Muscle layer of colon (tissue), 2 donors: ENCODE results near the gene ANKRD65.

Experiments used
- H3K27ac ChIP-seq: one replicate; pipeline ENCODE4 v1.7.0; 2013; ENCODE audit warnings: low read depth, mild to moderate bottlenecking, low read length, moderate library complexity
- H3K27me3 ChIP-seq, 2 donors: one replicate each; pipeline ENCODE4 v1.7.0; 2013; ENCODE audit warnings: low read length in 2 of 2, mild to moderate bottlenecking in 2 of 2; ENCODE audit not compliant: insufficient read depth in 2 of 2, control insufficient read depth in 1 of 2
- H3K36me3 ChIP-seq: one replicate; pipeline ENCODE4 v1.7.0; 2013; ENCODE audit warnings: mild to moderate bottlenecking, low read length; ENCODE audit not compliant: insufficient read depth
- H3K4me1 ChIP-seq: one replicate; pipeline ENCODE4 v1.7.0; 2013; ENCODE audit warnings: mild to moderate bottlenecking, low read length; ENCODE audit not compliant: insufficient read depth
- H3K4me3 ChIP-seq, 2 donors: one replicate each; pipeline ENCODE4 v1.7.0; 2013; ENCODE audit warnings: low read length in 2 of 2, low read depth in 1 of 2, mild to moderate bottlenecking in 1 of 2, moderate library complexity in 1 of 2
- H3K9ac ChIP-seq: one replicate; pipeline ENCODE4 v1.7.0; 2013; ENCODE audit warnings: low read length
- H3K9me3 ChIP-seq: one replicate; pipeline ENCODE4 v1.7.0; 2013; ENCODE audit warnings: mild to moderate bottlenecking, low read length
- donor health status: abdominal sarcoma.
- donor health status: Adenocarcinoma of cecum.

The ANKRD65 gene

DNA sequence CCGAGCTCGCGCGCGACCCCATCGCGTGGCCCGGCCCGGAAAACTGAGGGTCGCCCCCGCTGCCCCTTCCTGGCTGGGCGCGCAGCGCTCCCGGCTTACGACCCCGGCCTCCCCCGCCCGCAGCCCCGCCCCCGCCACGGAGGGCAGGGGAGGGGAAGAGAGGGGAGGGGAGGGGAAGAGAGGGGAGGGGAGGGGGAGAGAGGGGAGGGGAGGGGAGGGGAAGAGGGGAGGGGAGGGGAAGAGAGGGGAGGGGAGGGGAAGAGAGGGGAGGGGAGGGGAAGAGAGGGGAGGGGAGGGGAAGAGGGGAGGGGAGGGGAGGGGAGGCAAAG lies 6.7 kb upstream of the ANKRD65 start:
- peaks cover 30% of the 10 kb centered on the region for H3K4me1 ChIP-seq
- H3K9ac ChIP-seq = no peak overlapping the region
- H3K36me3 ChIP-seq = no peaks in the 10 kb centered on the region
- H3K9me3 ChIP-seq = no peaks in the 10 kb centered on the region
- H3K27me3 ChIP-seq = no peaks in the 10 kb centered on the region
- H3K27ac ChIP-seq = no peak overlapping the region
- H3K4me3 ChIP-seq = peak overlapping the region in 1 of 2 donors; percentile 27

DNA sequence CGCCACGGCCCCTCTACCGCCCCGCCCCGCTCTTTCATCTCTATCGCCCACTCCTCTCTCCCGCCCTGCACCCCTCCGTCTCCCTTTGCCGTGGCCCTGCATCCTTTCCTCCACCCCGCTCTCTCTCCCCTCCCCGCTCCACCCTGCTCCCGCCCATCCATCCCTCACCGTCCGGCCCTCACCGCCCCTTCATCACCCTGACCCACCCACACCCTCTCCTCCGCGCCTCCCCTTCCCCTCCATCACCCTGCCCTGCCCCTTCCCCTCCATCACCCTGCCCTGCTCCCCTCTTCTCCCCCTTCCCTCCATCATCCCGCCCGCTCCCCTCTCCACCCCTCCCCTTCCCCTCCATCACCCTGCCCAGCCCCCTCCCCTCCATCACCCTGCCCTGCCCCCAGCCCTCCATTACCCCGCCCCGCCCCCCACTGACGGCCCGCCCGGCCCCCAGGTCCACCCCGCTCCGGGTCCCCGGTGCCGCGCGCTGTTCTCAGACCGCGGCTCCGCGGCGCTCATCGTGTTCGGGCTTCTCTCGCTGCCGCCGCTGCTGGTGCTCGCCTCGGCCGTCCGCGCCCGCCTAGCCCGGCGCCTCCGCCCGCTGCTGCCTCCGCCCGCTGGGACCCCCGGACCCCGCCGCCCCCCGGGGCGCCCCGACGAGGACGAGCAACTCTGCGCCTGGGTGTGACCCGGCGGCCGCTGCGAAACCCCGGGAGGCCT lies 6.2 kb upstream of the ANKRD65 start:
- no peaks in the 10 kb centered on the region for H3K27me3 ChIP-seq
- H3K36me3 ChIP-seq = no peaks in the 10 kb centered on the region
- H3K4me3 ChIP-seq = peak overlapping the region in 1 of 2 donors; percentile 27
- H3K9ac ChIP-seq = no peak overlapping the region
- peaks cover 25% of the 10 kb centered on the region for H3K4me1 ChIP-seq
- H3K27ac ChIP-seq = no peak overlapping the region
- no peaks in the 10 kb centered on the region for H3K9me3 ChIP-seq

DNA sequence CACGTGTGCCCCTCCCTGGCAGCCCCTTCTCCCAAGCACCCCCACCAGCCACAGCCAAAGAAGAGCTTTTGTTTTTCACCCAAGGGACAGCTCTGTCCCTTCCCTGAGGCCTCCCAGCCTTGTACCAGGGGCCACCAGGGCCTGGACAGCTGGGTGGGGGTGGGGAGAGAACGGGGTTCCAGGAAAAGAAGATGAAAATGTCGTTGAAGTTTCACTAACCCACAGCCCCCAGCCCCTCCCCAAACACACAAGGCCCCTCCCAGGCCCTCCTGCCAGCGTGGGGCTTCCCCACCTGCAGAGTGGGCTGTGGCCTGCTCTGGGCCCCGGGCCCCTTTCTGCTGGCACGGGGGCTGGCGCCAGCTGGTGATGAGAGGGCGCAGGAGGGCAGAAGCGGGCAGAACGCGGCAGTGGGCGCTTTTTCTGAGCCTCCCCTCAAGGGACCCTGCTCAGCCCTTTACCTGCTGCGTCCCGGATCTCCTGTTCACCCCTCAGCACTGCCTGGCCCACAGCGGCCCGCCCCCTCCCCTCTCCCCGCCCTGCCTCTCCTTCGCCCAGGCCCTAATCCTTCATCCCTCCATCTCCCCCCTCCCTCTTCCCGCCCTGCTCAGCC lies 5.5 kb upstream of the ANKRD65 start:
- Histone ChIP-seq H3K36me3 (no peaks in the 10 kb centered on the region), H3K4me1 (peaks cover 20% of the 10 kb centered on the region), H3K4me3 (no peak overlapping the region), H3K9ac (no peak overlapping the region), H3K27me3 (no peaks in the 10 kb centered on the region), H3K9me3 (no peaks in the 10 kb centered on the region), H3K27ac (no peak overlapping the region)

DNA sequence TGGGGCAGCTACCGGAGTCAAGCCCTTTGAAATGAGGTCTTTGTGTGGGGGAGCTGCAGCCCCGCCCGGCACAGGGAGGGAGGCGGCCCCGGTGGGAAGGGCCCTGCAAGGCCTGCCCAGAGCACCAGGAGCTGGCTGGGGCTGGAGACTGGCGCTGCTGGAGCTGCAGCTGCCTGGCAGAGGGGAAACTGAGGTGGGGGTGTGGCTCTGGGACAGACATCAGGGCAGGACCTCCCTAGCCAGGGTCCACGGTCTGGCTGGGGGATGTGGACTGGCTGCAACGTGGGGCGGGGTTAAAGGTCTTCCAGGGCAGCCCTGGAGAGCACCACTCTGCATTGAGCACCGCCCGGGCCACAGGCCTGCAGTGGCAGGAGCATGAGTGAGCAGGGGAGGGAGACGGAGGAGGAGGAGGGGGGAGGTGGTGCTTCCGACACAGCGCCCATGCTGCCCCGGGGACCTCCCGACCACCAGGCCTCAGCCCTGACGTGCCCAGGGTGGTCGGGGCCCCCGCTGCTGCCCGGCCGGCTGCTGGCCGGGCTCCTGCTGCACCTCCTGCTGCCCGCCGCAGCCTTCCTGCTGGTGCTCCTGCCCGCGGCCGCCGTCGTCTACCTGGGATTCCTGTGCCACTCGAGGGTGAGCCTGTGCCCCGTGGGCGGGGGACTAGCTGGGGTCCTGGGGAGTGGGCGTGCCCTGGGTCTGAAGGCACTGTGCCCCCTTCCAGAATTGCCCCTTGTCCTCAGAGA lies 4.8 kb upstream of the ANKRD65 start:
- Histone ChIP-seq H3K27ac (no peak overlapping the region), H3K27me3 (no peaks in the 10 kb centered on the region), H3K9ac (no peak overlapping the region), H3K4me1 (peaks cover 20% of the 10 kb centered on the region), H3K36me3 (no peaks in the 10 kb centered on the region), H3K9me3 (no peaks in the 10 kb centered on the region), H3K4me3 (no peak overlapping the region)

DNA sequence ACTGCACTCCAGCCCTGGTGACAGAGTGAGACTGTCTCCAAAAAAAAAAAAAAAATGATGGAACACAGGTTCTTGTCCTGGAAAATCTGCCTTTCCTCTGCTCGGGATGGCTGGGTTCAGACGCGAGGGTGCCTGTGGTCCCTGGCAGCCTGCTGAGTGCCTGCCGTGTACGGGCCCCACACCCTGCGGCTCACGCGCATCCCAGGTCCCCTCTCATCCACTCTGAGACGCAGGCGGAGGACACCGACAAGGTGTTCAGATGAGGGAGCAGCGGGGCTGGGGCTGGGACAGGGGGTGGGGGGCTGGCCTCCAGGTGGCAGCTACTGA lies 4.3 kb upstream of the ANKRD65 start:
- H3K4me1 ChIP-seq = peaks cover 19% of the 10 kb centered on the region
- no peak overlapping the region for H3K27ac ChIP-seq
- H3K4me3 ChIP-seq = no peak overlapping the region

DNA sequence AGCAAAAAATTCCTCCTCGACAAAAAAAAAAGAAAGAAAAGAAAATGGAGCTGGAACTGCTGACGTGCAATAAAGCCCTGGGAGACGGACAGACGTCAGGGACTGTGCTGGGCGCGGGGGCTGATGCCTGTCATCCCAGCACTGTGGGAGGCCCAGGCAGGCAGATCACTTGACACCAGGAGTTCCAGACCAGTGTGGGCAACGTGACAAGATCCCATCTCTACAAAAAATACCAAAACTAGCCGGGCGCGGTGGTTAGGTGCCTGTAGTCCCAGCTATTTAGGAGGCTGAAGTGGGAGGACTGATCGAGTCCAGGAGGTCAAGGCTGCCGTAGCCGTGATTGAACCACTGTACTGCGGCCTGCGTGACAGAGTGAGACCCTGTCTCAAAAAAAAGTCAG lies 3.6 kb upstream of the ANKRD65 start:
- Histone ChIP-seq H3K27ac (no peak overlapping the region), H3K9me3 (no peaks in the 10 kb centered on the region), H3K27me3 (peaks cover 0 to 4% of the 10 kb centered on the region in 2 donors), H3K36me3 (no peaks in the 10 kb centered on the region), H3K4me3 (no peak overlapping the region), H3K4me1 (peaks cover 12% of the 10 kb centered on the region), H3K9ac (no peak overlapping the region)

More for the DNA sequence above, 4.3 kb upstream of the ANKRD65 start:
- no peaks in the 10 kb centered on the region for H3K9me3 ChIP-seq
- no peaks in the 10 kb centered on the region for H3K36me3 ChIP-seq
- no peak overlapping the region for H3K9ac ChIP-seq
- peaks cover 0 to 4% of the 10 kb centered on the region in 2 donors for H3K27me3 ChIP-seq

DNA sequence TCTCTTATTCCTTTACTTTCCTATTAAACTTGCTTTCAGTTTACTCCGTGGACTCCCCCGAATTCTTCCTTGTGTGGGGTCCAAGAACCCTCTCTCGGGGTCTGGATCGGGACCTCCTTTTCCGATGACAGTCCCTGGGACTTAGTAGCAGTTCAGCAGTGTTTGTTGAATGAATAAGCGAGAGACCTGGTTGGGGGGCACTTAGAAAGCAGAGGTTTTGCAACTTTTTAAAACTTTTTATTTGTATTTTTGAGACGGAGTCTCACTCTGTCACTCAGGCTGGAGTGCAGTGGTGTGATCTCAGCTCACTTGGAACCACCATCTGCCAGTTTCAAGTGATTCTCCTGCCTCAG lies 2.1 kb upstream of the ANKRD65 start:
- H3K4me1 ChIP-seq = peaks cover 8% of the 10 kb centered on the region
- peaks cover 0 to 4% of the 10 kb centered on the region in 2 donors for H3K27me3 ChIP-seq
- no peaks in the 10 kb centered on the region for H3K9me3 ChIP-seq
- H3K27ac ChIP-seq = no peak overlapping the region
- H3K4me3 ChIP-seq = no peak overlapping the region
- no peak overlapping the region for H3K9ac ChIP-seq
- no peaks in the 10 kb centered on the region for H3K36me3 ChIP-seq

DNA sequence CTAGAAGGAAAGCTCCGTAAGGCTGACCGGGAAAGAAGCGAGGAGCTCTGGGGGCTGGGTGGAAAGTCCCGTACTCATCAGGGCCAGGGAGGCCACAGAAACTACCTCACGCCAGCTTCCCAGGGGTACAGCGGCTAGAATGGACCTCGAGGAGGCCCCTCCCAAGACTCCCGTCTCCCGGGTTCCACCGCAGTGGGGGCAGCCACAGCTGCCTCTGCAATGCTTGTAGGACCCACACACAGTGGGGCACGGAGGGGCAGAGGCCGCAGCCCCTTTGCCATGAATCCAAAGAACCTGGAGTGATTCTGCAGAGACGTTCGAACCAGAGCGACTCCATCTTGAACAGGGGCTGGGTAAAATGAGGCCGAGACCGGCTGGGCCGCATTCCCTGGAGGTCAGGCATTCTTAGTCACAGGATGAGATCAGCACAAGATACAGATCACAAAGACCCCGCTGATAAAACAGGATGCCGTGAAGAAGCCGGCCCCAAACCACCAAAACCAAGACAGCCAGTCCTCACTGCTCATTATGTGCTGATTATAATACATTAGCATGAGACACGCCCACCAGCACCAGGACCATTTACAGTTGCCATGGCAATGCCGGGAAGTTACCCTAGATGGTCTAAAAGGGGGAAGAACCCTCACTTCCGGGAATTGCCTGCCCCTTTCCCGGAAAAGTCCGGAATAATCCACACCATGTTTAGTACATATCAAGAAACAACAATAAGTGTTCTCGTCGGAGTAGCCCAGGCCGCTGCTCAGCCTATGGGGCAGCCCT lies 1.6 kb upstream of the ANKRD65 start:
- H3K9ac ChIP-seq = no peak overlapping the region
- no peaks in the 10 kb centered on the region for H3K9me3 ChIP-seq
- peaks cover 0 to 4% of the 10 kb centered on the region in 2 donors for H3K27me3 ChIP-seq
- peaks cover 8% of the 10 kb centered on the region for H3K4me1 ChIP-seq
- H3K27ac ChIP-seq = no peak overlapping the region
- no peaks in the 10 kb centered on the region for H3K36me3 ChIP-seq
- no peak overlapping the region for H3K4me3 ChIP-seq

DNA sequence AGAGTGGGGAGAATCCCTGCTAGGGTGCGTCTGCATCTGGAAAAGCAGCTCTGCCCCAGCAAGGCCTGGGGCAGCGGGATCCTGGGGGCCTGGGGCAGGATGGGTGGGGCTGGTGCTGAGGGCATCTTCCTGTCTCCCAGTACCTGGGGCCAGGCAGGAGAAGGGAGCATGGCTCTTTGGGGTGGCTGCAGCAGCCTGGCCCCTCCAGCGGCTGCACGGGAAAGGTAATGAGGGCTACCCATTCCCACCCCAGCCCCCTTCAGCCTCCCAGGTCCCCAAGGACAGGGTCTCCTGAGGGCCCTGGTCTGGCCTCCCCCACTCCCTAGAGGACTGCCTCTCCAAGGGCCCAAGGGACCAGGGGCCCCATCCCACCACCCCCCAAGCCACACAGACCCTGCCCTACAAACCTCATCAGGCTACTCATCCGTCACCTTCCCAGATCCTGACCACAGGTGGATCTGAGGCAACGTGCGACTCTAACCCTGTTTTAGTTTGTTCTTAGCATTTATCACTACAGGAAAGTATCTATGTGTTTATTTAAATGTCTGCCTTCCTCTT lies 910 bp upstream of the ANKRD65 start:
- Histone ChIP-seq H3K4me1 (peaks cover 8% of the 10 kb centered on the region), H3K9ac (no peak overlapping the region), H3K9me3 (no peaks in the 10 kb centered on the region), H3K27ac (no peak overlapping the region), H3K4me3 (no peak overlapping the region), H3K36me3 (no peaks in the 10 kb centered on the region), H3K27me3 (peaks cover 0 to 4% of the 10 kb centered on the region in 2 donors)

DNA sequence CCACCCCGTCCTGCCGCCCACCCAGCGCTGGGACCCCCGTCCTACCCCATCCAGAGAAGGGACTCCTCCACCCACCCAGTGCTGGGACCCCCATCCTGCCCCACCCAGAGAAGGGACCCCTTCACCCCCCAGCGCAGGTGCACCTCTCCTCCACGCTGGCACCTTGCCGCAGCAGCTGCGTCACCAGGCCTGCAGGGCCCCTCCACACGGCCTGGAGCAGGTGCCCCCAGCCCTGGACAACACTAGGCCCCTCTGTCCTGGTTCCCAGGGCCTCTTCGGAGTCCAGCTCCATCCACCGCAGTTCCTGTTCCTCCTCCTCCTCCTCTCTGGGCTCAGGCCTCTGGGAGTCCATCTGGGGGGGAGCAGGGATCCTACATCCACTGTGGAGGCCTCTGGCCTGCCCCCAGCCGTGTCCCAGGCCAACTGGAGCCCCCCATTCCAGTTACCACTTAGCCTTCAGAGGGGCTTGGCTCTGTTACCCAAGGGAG lies 378 bp downstream of the ANKRD65 start:
- peaks cover 8% of the 10 kb centered on the region for H3K4me1 ChIP-seq
- H3K27me3 ChIP-seq = peaks cover 0 to 4% of the 10 kb centered on the region in 2 donors
- H3K9ac ChIP-seq = peak overlapping the region; percentile 27
- H3K9me3 ChIP-seq = no peaks in the 10 kb centered on the region
- peak overlapping the region; percentile 35 to 42 for H3K4me3 ChIP-seq
- no peaks in the 10 kb centered on the region for H3K36me3 ChIP-seq
- H3K27ac ChIP-seq = no peak overlapping the region
